ENCODE data around the gene PRR5L. TPM values are rescaled to one million over a fixed set of nuclear protein-coding genes. Genes with fewer than 3 reads are reported as not detected.

PRR5L gene
- polyA plus RNA-seq, 3 donors = 3.5 to 16.0 (median 7.4) TPM

DNA sequence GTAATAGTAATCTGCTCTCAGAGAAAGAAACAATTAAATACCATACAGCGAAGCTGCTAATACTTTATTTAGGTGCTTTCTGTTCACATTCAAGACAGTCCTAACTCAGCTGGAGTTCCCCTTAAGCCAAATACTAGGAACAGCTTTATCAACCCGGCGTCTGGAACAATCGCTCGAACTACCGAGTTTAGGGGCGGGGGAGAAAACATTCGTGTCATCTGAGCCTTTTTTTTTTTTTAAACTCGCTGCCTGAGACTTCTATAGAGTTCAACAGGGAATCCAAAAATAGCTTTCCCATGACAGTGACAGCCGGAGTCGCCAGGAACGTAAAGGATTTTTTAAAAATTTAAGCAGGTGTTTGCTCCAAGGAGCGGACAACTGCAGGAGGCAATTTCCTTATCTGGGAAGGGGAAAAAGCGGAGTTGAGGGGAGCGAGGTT, 213.1 kb downstream of the PRR5L start:
- peak overlapping the region; percentile 88 to 98 (median 95) for H3K27ac Mint-ChIP-seq
- intact Hi-C loops (cut with micrococcal nuclease) = no loop called here

GRCh38 chr11:36509694-36510593, 213.9 kb downstream of the PRR5L start, which contains the start of gene TRAF6:
TSS of gene TRAF6 (minus strand) at chr11:36510272. CDS start at chr11:36501515, 8,757 bp downstream.
- Mint-ChIP-seq H3K9me3 (peaks cover 0 to 12% (median 5%) of the 10 kb centered on the region in 7 donors), H3K36me3 (peaks cover 9 to 13% of the 10 kb centered on the region in 2 donors), H3K27ac (peak within 1 kb of the TSS; percentile 88 to 98 (median 95)), H3K27me3 (ENCODE audit: low read depth in 3 of 3) (peaks cover 0 to 1% (median 0%) of the 10 kb centered on the region in 3 donors), H3K4me1 (peaks cover 24% of the 10 kb centered on the region), H3K4me3 (peak within 1 kb of the TSS; percentile 97 to 98)
- H3K9me3 ChIP-seq (replicated peaks in 1 of 2; ENCODE audit: control insufficient read depth in 1 of 2, insufficient read depth in 1 of 2, low read length in 2 of 2) = peaks cover 0 to 4% of the 10 kb centered on the region in 2 donors
- H3K9ac ChIP-seq (ENCODE audit: insufficient read depth, low read length, poor library complexity, severe bottlenecking) = peak within 1 kb of the TSS; percentile 94
- peak within 1 kb of the TSS; percentile 93 for H2AFZ ChIP-seq (ENCODE audit: insufficient read depth, low read depth, low read length, poor library complexity, severe bottlenecking)
- peaks cover 42% of the 10 kb centered on the region for H3K79me2 ChIP-seq (ENCODE audit: insufficient read depth, low read length)
- intact Hi-C loops (cut with micrococcal nuclease) = loop anchor here in 1 of 2 donors (5.0 kb wide), 1 partner anchor 218 kb away; no protein-coding TSS in a partner anchor
- DNase-seq = peak; percentile 85 to 87 (median 86)
- peak within 1 kb of the TSS; percentile 92 for H3K4me2 ChIP-seq (replicated peaks; ENCODE audit: extremely low read depth, low read length, poor library complexity, severe bottlenecking)
- H3K4me1 ChIP-seq (ENCODE audit: control insufficient read depth in 1 of 2, insufficient read depth in 2 of 2, low read length in 2 of 2) = peaks cover 20 to 23% of the 10 kb centered on the region in 2 donors
- peaks cover 0 to 8% of the 10 kb centered on the region in 2 donors for H3K36me3 ChIP-seq (replicated peaks in 1 of 2; ENCODE audit: control insufficient read depth in 1 of 2, insufficient read depth in 2 of 2, low read length in 2 of 2)
- H3K27me3 ChIP-seq (ENCODE audit: control insufficient read depth in 2 of 2, insufficient read depth in 2 of 2, low read length in 2 of 2) = no peaks in the 10 kb centered on the region
- H4K20me1 ChIP-seq (ENCODE audit: insufficient read depth, low read length) = peaks cover 39% of the 10 kb centered on the region
- under 1% methylated on average over 69 of the region's 81 CpGs for WGBS (ENCODE audit: insufficient coverage)
- TF ChIP-seq, protein P1, sequence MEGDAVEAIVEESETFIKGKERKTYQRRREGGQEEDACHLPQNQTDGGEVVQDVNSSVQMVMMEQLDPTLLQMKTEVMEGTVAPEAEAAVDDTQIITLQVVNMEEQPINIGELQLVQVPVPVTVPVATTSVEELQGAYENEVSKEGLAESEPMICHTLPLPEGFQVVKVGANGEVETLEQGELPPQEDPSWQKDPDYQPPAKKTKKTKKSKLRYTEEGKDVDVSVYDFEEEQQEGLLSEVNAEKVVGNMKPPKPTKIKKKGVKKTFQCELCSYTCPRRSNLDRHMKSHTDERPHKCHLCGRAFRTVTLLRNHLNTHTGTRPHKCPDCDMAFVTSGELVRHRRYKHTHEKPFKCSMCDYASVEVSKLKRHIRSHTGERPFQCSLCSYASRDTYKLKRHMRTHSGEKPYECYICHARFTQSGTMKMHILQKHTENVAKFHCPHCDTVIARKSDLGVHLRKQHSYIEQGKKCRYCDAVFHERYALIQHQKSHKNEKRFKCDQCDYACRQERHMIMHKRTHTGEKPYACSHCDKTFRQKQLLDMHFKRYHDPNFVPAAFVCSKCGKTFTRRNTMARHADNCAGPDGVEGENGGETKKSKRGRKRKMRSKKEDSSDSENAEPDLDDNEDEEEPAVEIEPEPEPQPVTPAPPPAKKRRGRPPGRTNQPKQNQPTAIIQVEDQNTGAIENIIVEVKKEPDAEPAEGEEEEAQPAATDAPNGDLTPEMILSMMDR (IDR thresholded peaks at IDR 0.05) = peak; percentile 98
- peak within 1 kb of the TSS; percentile 60 to 93 for H3K27ac ChIP-seq (ENCODE audit: low read depth in 1 of 2, low read length in 2 of 2)
- peak within 1 kb of the TSS; percentile 59 to 94 (median 60) for H3K4me3 ChIP-seq (replicated peaks in 1 of 3; ENCODE audit: low read depth in 2 of 3, low read length in 3 of 3)

More for the DNA sequence above, 213.1 kb downstream of the PRR5L start:
- 0% methylated on average over 6 of the region's 15 CpGs for WGBS (ENCODE audit: insufficient coverage)
- Mint-ChIP-seq H3K9me3 (peaks cover 0 to 12% (median 5%) of the 10 kb centered on the region in 7 donors), H3K4me3 (peak overlapping the region; percentile 97 to 98), H3K36me3 (peaks cover 14 to 19% of the 10 kb centered on the region in 2 donors), H3K4me1 (peaks cover 24% of the 10 kb centered on the region), H3K27me3 (ENCODE audit: low read depth in 3 of 3) (no peaks in the 10 kb centered on the region)
- Histone ChIP-seq H3K9me3 (replicated peaks in 1 of 2; ENCODE audit: control insufficient read depth in 1 of 2, insufficient read depth in 1 of 2, low read length in 2 of 2) (peaks cover 0 to 4% of the 10 kb centered on the region in 2 donors), H4K20me1 (ENCODE audit: insufficient read depth, low read length) (peaks cover 46% of the 10 kb centered on the region), H3K4me1 (ENCODE audit: control insufficient read depth in 1 of 2, insufficient read depth in 2 of 2, low read length in 2 of 2) (peaks cover 20 to 23% of the 10 kb centered on the region in 2 donors), H3K4me3 (replicated peaks in 1 of 3; ENCODE audit: low read depth in 2 of 3, low read length in 3 of 3) (peak overlapping the region; percentile 59 to 94 (median 60)), H3K79me2 (ENCODE audit: insufficient read depth, low read length) (peaks cover 49% of the 10 kb centered on the region), H2AFZ (ENCODE audit: insufficient read depth, low read depth, low read length, poor library complexity, severe bottlenecking) (peak overlapping the region; percentile 93), H3K27ac (ENCODE audit: low read depth in 1 of 2, low read length in 2 of 2) (peak overlapping the region; percentile 60 to 93), H3K4me2 (replicated peaks; ENCODE audit: extremely low read depth, low read length, poor library complexity, severe bottlenecking) (peak overlapping the region; percentile 92), H3K9ac (ENCODE audit: insufficient read depth, low read length, poor library complexity, severe bottlenecking) (peak overlapping the region; percentile 94), H3K27me3 (ENCODE audit: control insufficient read depth in 2 of 2, insufficient read depth in 2 of 2, low read length in 2 of 2) (no peaks in the 10 kb centered on the region), H3K36me3 (replicated peaks in 1 of 2; ENCODE audit: control insufficient read depth in 1 of 2, insufficient read depth in 2 of 2, low read length in 2 of 2) (peaks cover 0 to 16% of the 10 kb centered on the region in 2 donors)
- peak; percentile 31 to 48 (median 33) for DNase-seq
- TF ChIP-seq, protein P1 (IDR thresholded peaks at IDR 0.05) = no peak

Measured in CD14-positive monocyte (primary cell).